NOMO-1 treated with dmso at 0.1 percent for 144 hours (cell line): Measurements from ENCODE around the gene ALPI.

ENCODE experiments used
- DNase-seq: peaks from one replicate; lab custom pipeline; 2025; ENCODE audit not compliant: unreplicated experiment; lab: John Stamatoyannopoulos, UW

ALPI gene

GRCh38 chr2:232459419-232460035, 3.6 kb downstream of the ALPI start:
- DNase-seq, result no peak

- DNase-seq, result no peak
Measured at GRCh38 chr2:232460171-232460570, 4.2 kb downstream of the ALPI start.

- no peak for DNase-seq
Measured at GRCh38 chr2:232463701-232464543, 8.0 kb downstream of the ALPI start.

DNA sequence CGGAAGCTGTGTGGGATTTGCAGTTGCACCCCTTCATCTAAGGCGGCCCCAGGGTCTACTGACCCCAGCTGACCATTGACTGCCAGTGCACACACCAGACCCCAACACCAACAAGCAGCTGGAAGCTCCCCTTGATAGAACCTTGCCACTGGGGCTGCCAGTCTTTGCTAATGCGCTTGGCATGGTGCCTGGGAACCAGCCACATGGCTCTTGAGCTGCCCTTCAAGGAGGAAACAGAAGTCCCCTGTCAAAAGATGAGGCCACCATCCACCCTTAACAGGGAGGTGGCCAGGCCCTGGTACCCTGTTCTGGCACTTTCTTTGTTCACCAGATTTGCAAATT, 8.6 kb downstream of the ALPI start:
- DNase-seq, result no peak

DNA sequence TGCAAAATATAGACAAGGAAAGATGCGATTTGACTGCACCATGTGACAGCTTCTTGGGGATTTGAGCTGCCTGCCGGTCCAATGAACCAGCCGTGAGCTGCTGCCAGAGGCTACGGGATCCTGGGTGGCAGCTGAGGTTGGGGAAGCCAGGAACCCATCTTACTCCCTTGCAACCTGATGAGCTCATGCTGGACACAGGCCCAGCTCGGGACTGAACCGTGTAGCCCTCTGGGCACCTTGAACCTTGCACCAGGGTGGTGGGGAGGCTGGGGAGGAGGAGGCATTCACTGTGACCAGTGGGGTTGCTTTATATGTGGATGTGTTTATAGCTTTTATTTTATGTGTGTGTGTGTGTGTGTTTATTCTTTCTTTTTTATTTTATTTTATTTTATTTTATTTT, 9.1 kb downstream of the ALPI start:
- DNase-seq, result no peak

DNA sequence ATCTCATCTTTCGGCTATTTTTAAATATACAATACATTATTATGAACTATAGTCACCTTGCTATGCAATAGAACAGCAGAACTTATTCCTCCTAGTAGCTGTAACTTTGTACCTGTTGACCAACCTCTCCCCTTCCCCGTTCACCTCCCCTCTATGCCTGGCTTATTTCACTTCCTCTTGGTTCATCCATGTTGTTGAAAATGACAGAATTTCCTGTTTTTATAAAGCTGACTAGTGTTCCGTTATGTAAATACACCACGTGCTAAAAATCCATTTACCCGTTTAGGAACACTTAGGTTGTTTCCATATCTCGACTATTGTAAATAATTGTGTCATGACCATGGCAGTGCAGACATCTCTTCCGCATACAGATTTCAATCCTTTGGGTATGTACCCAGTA, 10.3 kb downstream of the ALPI start:
- DNase-seq, result peak; percentile 48

GRCh38 chr2:232473467-232473890, 17.5 kb downstream of the ALPI start:
- DNase-seq, result no peak

DNA sequence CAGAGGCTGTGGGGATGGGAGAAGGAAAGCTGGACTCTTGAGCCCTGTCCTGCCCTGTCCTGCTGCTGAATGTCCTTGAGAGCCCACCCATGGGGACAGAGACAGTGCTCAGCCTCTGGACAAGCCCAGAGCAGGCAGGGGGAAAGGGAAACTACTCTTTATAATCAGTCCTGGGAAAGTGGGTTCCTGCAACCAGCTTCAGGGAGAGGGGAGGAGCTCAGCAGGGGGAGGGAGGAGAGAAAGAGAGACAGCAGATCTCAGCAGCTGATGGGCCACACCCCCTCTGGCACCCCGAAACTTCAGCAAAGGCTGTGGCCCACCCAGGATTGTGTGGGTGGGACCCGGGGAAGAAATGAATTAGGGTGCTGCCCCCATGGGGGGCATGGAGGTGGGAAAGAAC, 20.1 kb downstream of the ALPI start:
- no peak for DNase-seq

DNA sequence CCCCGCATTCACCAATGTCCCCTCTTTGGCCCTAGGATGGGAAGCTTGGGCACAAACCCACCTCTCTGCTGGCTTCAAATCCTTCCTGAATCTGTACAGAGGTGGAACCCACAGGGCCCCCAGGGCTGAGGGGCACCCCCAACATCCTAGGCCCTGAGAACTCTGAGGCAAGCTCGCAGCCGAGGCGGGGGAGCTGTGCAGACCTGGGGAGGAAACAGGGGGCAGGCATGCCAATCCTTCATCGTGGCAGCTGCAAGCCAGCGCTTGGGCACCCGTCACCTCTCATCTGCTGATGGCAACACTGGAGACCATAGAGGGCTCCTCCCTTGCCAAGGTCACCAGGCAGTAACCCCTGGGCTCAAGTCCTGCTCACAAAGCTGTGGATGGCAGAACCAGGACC, 20.8 kb downstream of the ALPI start:
- DNase-seq, result no peak

DNA sequence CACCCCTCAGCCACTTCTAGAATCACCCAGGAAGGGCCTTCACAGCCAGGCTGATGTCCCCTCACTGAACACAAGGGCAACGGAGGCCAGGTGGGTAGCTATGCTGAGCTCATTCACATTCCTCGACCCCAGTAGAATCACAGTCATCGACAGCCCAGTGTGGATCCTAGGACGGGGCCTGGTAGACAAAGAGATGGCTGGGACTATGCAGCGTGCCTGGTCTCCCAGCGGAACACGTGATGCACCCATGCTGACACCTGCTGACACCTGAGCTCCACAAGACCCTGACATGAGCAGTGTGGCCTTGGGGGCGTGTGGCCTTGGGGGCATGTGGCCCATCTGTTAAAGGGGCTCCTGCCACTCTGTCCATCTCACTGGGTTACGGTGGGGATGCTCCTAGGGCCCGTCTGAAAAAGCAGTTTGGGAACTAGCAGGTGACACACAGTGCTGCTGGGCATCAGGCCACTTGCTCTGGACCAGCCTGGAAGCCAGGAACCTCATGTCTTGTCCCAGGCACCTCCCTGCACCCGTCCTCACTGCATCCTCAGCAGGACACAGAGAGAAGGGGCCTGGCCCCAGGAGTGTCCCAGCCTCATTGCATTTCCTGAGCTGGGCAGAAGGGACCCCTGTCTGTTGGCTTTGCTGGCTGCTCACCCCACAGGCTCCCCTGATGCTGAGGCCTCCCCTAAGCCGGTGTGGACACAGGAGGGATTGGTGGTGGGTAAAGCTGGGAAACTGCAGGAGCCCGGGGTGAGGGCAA, 22.0 kb downstream of the ALPI start:
- no peak for DNase-seq

DNA sequence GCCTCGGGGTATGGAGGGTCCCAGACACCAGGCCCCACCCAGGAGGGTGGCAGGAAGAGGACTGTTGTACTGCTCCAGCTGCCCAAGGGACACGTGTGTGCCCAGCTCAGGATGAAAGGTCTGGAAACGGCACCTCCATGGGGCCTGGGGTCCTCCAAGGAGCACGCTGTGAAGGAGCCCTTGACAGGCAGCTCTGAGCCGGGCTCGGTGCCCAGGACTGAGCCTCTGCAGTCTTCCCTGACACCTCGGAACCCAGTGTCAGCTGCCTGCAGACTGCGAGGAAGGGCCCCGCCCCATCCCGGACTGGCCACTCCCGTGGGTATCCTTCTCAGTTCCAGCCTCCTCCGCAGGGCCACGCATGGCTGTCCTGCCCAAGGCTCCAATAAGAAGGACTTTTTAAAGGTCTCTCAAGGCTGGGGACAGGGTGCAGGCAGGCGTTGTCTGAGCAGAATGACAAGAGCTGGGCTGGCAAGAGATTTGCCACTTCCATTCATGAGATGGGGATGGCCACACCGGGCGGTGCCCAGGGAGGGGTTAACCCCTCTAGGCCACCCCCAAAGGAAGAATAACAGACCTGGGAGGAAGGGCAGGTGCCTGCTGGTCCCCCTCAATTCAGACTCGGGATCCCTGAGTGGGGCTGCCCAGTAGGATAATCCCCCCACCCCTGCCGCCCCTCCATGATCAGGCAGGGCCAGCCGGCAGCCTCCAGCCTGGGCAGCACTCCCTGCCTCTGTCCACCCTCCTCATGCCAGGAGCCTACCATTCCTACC, 22.8 kb downstream of the ALPI start:
- no peak for DNase-seq

DNA sequence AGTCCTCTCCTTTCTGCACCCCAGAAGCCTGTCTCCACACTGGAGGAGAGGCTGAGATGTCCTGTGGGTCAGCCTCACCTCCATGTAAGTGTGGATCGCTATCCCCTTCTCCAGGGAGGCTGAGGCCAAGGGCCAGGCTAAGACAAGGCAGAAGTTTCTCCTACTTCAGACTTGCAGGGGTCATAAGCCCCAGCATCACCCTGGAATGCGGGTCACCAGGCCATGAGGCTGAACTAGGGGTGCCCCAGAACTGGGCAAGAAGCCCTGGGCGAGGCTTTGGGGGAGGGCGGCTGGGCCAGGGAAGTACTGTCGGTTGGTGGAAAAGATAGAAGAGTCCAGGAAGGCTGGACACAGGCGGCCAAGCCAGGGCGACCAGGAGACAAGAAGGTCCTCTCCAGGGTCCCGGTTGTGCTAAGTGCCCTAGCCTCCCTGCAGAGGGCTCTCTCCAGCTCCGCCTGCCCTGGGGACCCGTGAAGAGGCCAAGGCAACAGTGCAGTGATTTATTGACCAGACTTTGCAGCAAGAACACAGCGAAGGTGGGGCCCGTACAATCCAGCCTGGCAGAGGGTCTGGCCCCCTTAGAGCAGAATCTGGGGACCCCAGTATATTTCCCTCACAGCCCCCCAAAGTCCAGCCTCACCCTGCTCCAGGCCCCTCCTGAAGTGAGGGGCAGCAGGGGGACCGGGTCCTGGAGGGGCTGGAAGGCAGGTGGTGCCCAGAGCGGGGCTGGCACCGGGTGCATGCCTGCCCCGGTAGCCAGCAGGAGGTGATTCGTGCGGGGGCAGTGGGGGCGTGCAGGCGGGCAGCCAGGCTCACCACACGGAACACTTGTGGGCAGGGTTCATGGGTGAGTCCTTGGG, 23.6 kb downstream of the ALPI start:
- no peak for DNase-seq

- no peak for DNase-seq
Measured at GRCh38 chr2:232480201-232481190, 24.5 kb downstream of the ALPI start.

DNA sequence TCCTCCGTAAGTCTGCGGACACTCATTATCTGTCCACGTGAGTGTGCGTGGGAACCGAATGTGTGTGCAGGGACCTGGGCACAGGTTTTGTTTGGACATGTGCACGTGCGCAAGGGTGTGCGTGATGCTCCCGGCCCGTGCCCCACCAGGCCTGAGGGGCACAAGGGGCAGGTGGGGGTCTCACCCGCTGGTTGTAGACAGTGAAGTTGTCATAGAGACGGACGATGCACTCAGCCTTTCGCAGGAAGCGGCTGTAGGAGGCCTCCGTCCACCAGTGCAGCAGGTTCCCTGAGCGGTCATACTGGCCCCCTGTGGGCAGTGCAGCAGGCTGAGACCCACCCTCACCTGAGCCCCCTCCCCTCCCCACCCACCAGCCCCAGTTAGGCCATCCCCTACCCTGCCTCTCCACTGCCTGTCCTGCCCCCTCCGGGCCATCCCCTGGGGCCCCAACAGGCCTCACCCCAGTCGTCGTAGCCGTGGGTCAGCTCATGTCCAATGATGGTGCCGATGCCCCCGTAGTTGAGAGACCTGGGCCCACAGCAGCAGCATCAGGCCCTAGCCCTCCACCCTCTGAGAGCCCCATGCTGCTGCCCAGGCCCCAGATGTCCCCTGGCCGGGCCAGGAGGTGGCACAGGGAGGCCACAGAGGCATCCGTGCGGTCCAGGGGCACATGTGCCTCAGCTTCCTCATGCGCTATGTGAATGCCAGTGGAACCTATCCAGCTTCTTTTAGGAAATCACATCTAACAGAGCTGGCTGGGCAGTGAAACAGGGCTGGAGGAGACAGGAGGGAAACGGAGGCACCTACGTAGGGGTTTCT, 25.6 kb downstream of the ALPI start:
- DNase-seq, result no peak

GRCh38 chr2:232482301-232483238, 26.6 kb downstream of the ALPI start:
- no peak for DNase-seq

DNA sequence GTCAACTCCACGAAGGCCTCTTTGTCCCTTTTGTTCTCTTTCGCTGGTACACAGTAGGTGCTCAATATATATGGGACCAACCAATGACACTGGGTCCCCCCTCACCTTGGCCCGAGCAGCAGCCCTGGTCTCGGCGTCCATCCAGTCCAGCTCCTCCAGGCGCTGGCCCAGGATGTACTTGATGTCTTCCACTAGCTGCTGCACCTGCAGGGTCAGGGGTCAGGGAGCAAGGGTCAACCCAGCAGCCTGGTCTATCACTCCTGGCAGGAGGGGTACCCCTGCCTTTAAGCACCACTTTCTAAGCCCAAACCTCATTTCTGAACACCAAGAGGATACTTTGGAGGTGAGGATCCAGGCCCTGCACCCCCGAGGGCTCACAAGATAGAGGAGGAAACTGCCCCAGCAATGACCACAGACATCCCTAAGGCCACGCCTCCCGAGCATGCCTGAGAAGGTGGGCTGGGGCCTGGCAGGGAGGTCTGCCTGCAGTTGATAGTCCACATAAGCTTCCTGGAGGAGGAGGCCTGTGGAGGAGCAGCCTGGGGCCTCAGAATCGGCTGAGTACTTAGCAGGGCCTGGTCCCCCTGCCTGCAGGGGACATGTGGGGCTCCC, 27.5 kb downstream of the ALPI start:
- no peak for DNase-seq
